ENCODE data around the gene TMEM225B. TPM values are rescaled to one million over a fixed set of nuclear protein-coding genes. Genes with fewer than 3 reads are reported as not detected.
"Not testable (repeated sequence)": the region's sequence is repeated elsewhere in the genome, so short reads cannot be mapped to it uniquely, and the experiment has no call there.

TMEM225B gene
- total RNA-seq, result 0.52 TPM

- H3K27me3 ChIP-seq (ENCODE audit: control insufficient read depth in 3 of 3, insufficient read depth in 3 of 3, low read length in 3 of 3), result no peaks in the 10 kb centered on the region
- H3K4me3 ChIP-seq (ENCODE audit: low read length in 3 of 3), result no peak within 1 kb of the TSS
- H3K9ac ChIP-seq (ENCODE audit: low read depth in 1 of 3, low read length in 3 of 3), result no peak within 1 kb of the TSS
- H3K9me3 ChIP-seq (ENCODE audit: control insufficient read depth in 3 of 3, low read length in 3 of 3), result no peaks in the 10 kb centered on the region
- H3K4me1 ChIP-seq (ENCODE audit: control insufficient read depth in 3 of 3, insufficient read depth in 3 of 3, low read length in 3 of 3), result no peaks in the 10 kb centered on the region
- no peak within 1 kb of the TSS for H3K27ac ChIP-seq (ENCODE audit: low read depth, low read length)
- no peaks in the 10 kb centered on the region for H3K36me3 ChIP-seq (ENCODE audit: control insufficient read depth in 3 of 3, insufficient read depth in 3 of 3, low read length in 3 of 3)
Measured at GRCh38 chr7:99597762-99598501, at the start of gene TMEM225B. Gene TMEM225B (plus strand): TSS chr7:99598267. CDS start chr7:99604389, 6,122 bp downstream.

- H3K36me3 ChIP-seq (ENCODE audit: control insufficient read depth in 3 of 3, insufficient read depth in 3 of 3, low read length in 3 of 3), result peaks cover 11 to 22% (median 20%) of the 10 kb centered on the region in 3 donors
- H3K27me3 ChIP-seq (ENCODE audit: control insufficient read depth in 3 of 3, insufficient read depth in 3 of 3, low read length in 3 of 3); H3K27ac ChIP-seq (ENCODE audit: low read depth, low read length); H3K4me3 ChIP-seq (ENCODE audit: low read length in 3 of 3); H3K9me3 ChIP-seq (ENCODE audit: control insufficient read depth in 3 of 3, low read length in 3 of 3); H3K9ac ChIP-seq (ENCODE audit: low read depth in 1 of 3, low read length in 3 of 3): not testable (repeated sequence)
- peaks cover 13 to 15% (median 15%) of the 10 kb centered on the region in 3 donors for H3K4me1 ChIP-seq (ENCODE audit: control insufficient read depth in 3 of 3, insufficient read depth in 3 of 3, low read length in 3 of 3)
Measured at GRCh38 chr7:99549545-99549944, 48.5 kb upstream of the TMEM225B start.

- Histone ChIP-seq H3K27ac (ENCODE audit: low read depth, low read length) (peak overlapping the region; percentile 90), H3K9ac (ENCODE audit: low read depth in 1 of 3, low read length in 3 of 3) (peak overlapping the region; percentile 98 to 100 (median 99)), H3K9me3 (ENCODE audit: control insufficient read depth in 3 of 3, low read length in 3 of 3) (peaks cover 0 to 4% (median 0%) of the 10 kb centered on the region in 3 donors), H3K36me3 (ENCODE audit: control insufficient read depth in 3 of 3, insufficient read depth in 3 of 3, low read length in 3 of 3) (peaks cover 11 to 25% (median 22%) of the 10 kb centered on the region in 3 donors), H3K27me3 (ENCODE audit: control insufficient read depth in 3 of 3, insufficient read depth in 3 of 3, low read length in 3 of 3) (no peaks in the 10 kb centered on the region), H3K4me1 (ENCODE audit: control insufficient read depth in 3 of 3, insufficient read depth in 3 of 3, low read length in 3 of 3) (peaks cover 13 to 15% (median 15%) of the 10 kb centered on the region in 3 donors), H3K4me3 (ENCODE audit: low read length in 3 of 3) (peak overlapping the region; percentile 95 to 100 (median 98))
Measured at GRCh38 chr7:99551334-99551733, 46.7 kb upstream of the TMEM225B start.

GRCh38 chr7:99551767-99552463, 46.2 kb upstream of the TMEM225B start, which contains the start of gene FAM200A:
Gene FAM200A (minus strand): TSS chr7:99552114. CDS start chr7:99548407, 3,707 bp downstream.
- peak within 1 kb of the TSS; percentile 95 to 100 (median 98) for H3K4me3 ChIP-seq (ENCODE audit: low read length in 3 of 3)
- peak within 1 kb of the TSS; percentile 90 for H3K27ac ChIP-seq (ENCODE audit: low read depth, low read length)
- H3K9ac ChIP-seq (ENCODE audit: low read depth in 1 of 3, low read length in 3 of 3), result peak within 1 kb of the TSS; percentile 98 to 100 (median 99)
- H3K4me1 ChIP-seq (ENCODE audit: control insufficient read depth in 3 of 3, insufficient read depth in 3 of 3, low read length in 3 of 3), result peaks cover 13 to 17% (median 15%) of the 10 kb centered on the region in 3 donors
- H3K9me3 ChIP-seq (ENCODE audit: control insufficient read depth in 3 of 3, low read length in 3 of 3), result peaks cover 0 to 4% (median 0%) of the 10 kb centered on the region in 3 donors
- no peaks in the 10 kb centered on the region for H3K27me3 ChIP-seq (ENCODE audit: control insufficient read depth in 3 of 3, insufficient read depth in 3 of 3, low read length in 3 of 3)
- peaks cover 11 to 25% (median 22%) of the 10 kb centered on the region in 3 donors for H3K36me3 ChIP-seq (ENCODE audit: control insufficient read depth in 3 of 3, insufficient read depth in 3 of 3, low read length in 3 of 3)

- H3K4me1 ChIP-seq (ENCODE audit: control insufficient read depth in 3 of 3, insufficient read depth in 3 of 3, low read length in 3 of 3), result peaks cover 16 to 26% (median 26%) of the 10 kb centered on the region in 3 donors
- H3K27me3 ChIP-seq (ENCODE audit: control insufficient read depth in 3 of 3, insufficient read depth in 3 of 3, low read length in 3 of 3), result no peaks in the 10 kb centered on the region
- no peak overlapping the region for H3K4me3 ChIP-seq (ENCODE audit: low read length in 3 of 3)
- H3K27ac ChIP-seq (ENCODE audit: low read depth, low read length), result no peak overlapping the region
- H3K9ac ChIP-seq (ENCODE audit: low read depth in 1 of 3, low read length in 3 of 3), result no peak overlapping the region
- no peaks in the 10 kb centered on the region for H3K9me3 ChIP-seq (ENCODE audit: control insufficient read depth in 3 of 3, low read length in 3 of 3)
- H3K36me3 ChIP-seq (ENCODE audit: control insufficient read depth in 3 of 3, insufficient read depth in 3 of 3, low read length in 3 of 3), result peaks cover 6 to 16% (median 16%) of the 10 kb centered on the region in 3 donors
Measured at GRCh38 chr7:99553039-99553438, 45.0 kb upstream of the TMEM225B start.

- H3K27ac ChIP-seq (ENCODE audit: low read depth, low read length), result no peak overlapping the region
- no peak overlapping the region for H3K9ac ChIP-seq (ENCODE audit: low read depth in 1 of 3, low read length in 3 of 3)
- H3K36me3 ChIP-seq (ENCODE audit: control insufficient read depth in 3 of 3, insufficient read depth in 3 of 3, low read length in 3 of 3), result peaks cover 3 to 13% (median 12%) of the 10 kb centered on the region in 3 donors
- H3K9me3 ChIP-seq (ENCODE audit: control insufficient read depth in 3 of 3, low read length in 3 of 3), result no peaks in the 10 kb centered on the region
- no peaks in the 10 kb centered on the region for H3K27me3 ChIP-seq (ENCODE audit: control insufficient read depth in 3 of 3, insufficient read depth in 3 of 3, low read length in 3 of 3)
- H3K4me1 ChIP-seq (ENCODE audit: control insufficient read depth in 3 of 3, insufficient read depth in 3 of 3, low read length in 3 of 3), result peaks cover 23 to 33% (median 33%) of the 10 kb centered on the region in 3 donors
- H3K4me3 ChIP-seq (ENCODE audit: low read length in 3 of 3), result no peak overlapping the region
Measured at GRCh38 chr7:99554939-99555338, 43.1 kb upstream of the TMEM225B start.

- peak overlapping the region; percentile 82 to 96 (median 91) for H3K4me3 ChIP-seq (ENCODE audit: low read length in 3 of 3)
- no peaks in the 10 kb centered on the region for H3K27me3 ChIP-seq (ENCODE audit: control insufficient read depth in 3 of 3, insufficient read depth in 3 of 3, low read length in 3 of 3)
- peaks cover 18 to 39% (median 33%) of the 10 kb centered on the region in 3 donors for H3K4me1 ChIP-seq (ENCODE audit: control insufficient read depth in 3 of 3, insufficient read depth in 3 of 3, low read length in 3 of 3)
- peak overlapping the region; percentile 98 to 99 (median 98) for H3K9ac ChIP-seq (ENCODE audit: low read depth in 1 of 3, low read length in 3 of 3)
- H3K27ac ChIP-seq (ENCODE audit: low read depth, low read length), result peak overlapping the region; percentile 97
- H3K36me3 ChIP-seq (ENCODE audit: control insufficient read depth in 3 of 3, insufficient read depth in 3 of 3, low read length in 3 of 3), result peaks cover 18 to 32% (median 31%) of the 10 kb centered on the region in 3 donors
- H3K9me3 ChIP-seq (ENCODE audit: control insufficient read depth in 3 of 3, low read length in 3 of 3), result no peaks in the 10 kb centered on the region
Measured at GRCh38 chr7:99557196-99557607, 40.9 kb upstream of the TMEM225B start.

- Histone ChIP-seq H3K9ac (ENCODE audit: low read depth in 1 of 3, low read length in 3 of 3) (peak overlapping the region; percentile 98 to 99 (median 98)), H3K4me1 (ENCODE audit: control insufficient read depth in 3 of 3, insufficient read depth in 3 of 3, low read length in 3 of 3) (peaks cover 14 to 36% (median 28%) of the 10 kb centered on the region in 3 donors), H3K27ac (ENCODE audit: low read depth, low read length) (peak overlapping the region; percentile 97), H3K9me3 (ENCODE audit: control insufficient read depth in 3 of 3, low read length in 3 of 3) (no peaks in the 10 kb centered on the region), H3K36me3 (ENCODE audit: control insufficient read depth in 3 of 3, insufficient read depth in 3 of 3, low read length in 3 of 3) (peaks cover 24 to 39% (median 36%) of the 10 kb centered on the region in 3 donors), H3K27me3 (ENCODE audit: control insufficient read depth in 3 of 3, insufficient read depth in 3 of 3, low read length in 3 of 3) (no peaks in the 10 kb centered on the region), H3K4me3 (ENCODE audit: low read length in 3 of 3) (peak overlapping the region; percentile 82 to 96 (median 91))
Measured at GRCh38 chr7:99557940-99558305, 40.1 kb upstream of the TMEM225B start.

- H3K36me3 ChIP-seq (ENCODE audit: control insufficient read depth in 3 of 3, insufficient read depth in 3 of 3, low read length in 3 of 3), result peaks cover 27 to 42% (median 37%) of the 10 kb centered on the region in 3 donors
- H3K4me3 ChIP-seq (ENCODE audit: low read length in 3 of 3), result peak within 1 kb of the TSS; percentile 82 to 96 (median 91)
- H3K4me1 ChIP-seq (ENCODE audit: control insufficient read depth in 3 of 3, insufficient read depth in 3 of 3, low read length in 3 of 3), result peaks cover 14 to 36% (median 25%) of the 10 kb centered on the region in 3 donors
Measured at GRCh38 chr7:99558306-99559174, 39.5 kb upstream of the TMEM225B start, which contains the start of gene ZNF655. Gene ZNF655 (plus strand): TSS chr7:99558642. CDS start chr7:99560560, 1,918 bp downstream.

More at GRCh38 chr7:99558306-99559174, 39.5 kb upstream of the TMEM225B start, which contains the start of gene ZNF655:
- Histone ChIP-seq H3K27me3 (ENCODE audit: control insufficient read depth in 3 of 3, insufficient read depth in 3 of 3, low read length in 3 of 3) (no peaks in the 10 kb centered on the region), H3K9me3 (ENCODE audit: control insufficient read depth in 3 of 3, low read length in 3 of 3) (no peaks in the 10 kb centered on the region), H3K9ac (ENCODE audit: low read depth in 1 of 3, low read length in 3 of 3) (peak within 1 kb of the TSS; percentile 98 to 99 (median 98)), H3K27ac (ENCODE audit: low read depth, low read length) (peak within 1 kb of the TSS; percentile 97)
